NCI-H1417 (cell line): ENCODE measurements around the gene NAA20.

Experiments
- DNase-seq, 3 experiments: peaks; one replicate each; lab custom pipeline; 2025; lab: John Stamatoyannopoulos, UW

NAA20 gene

DNA sequence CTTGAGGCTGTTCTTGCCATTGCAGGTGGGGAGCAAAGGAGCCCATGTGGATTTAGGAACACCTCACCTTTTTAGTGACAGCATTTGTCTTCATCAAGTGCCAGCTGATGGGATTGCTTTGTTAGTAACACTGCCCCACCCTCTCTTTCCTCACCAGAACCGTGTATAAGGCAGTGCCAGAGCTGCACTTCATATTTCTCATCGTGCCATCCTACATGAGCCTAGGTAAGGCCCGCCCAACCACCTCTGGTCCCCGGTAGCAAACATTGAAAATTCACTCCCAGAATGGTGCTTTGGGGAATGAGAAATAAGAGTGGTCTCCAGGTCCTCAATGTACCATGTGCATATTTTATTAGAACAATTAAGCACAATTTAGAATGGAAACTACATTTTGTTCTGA is 57.9 kb downstream of the NAA20 start:
- no peak for DNase-seq

- no peak for DNase-seq
Measured at GRCh38 chr20:20076297-20077065, 59.3 kb downstream of the NAA20 start.

- no peak for DNase-seq
Measured at GRCh38 chr20:20078041-20078440, 60.9 kb downstream of the NAA20 start.

DNA sequence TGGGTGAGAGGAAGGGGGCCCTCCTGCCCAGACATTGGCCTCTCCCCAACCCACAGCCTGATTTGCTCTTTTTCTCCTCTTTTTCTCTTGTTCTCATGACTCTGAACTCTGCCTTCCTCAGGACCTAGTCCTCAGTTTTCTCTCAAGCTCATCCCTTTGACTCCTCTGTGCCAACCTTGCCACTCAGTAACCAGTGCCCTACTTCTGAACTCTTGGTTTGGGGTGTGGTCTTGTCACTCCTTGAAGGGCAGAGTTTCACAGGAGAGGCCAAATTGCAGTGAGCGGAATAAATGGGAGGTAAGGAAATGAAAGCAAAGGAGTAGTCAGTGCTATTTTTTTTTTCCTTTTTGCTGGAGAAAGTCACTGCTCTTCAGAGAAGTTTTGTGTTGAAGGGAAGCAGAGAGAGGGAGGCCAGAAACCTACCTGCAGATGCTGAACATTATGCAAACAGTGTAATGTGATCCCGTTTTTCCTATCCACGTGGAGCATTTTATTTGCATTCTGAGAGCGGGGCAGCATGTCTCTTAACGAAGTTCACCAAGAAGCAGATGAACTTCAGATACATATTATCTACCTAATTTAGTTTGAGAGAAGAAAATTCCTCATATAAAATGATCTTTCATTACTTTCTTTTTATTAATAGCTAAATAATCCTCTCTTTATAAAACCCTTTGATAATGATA is 62.1 kb downstream of the NAA20 start:
- DNase-seq: peak; percentile 37 to 74 (median 44)
